Measurements from ENCODE around the gene MTR. TPM values are rescaled to one million over a fixed set of nuclear protein-coding genes. Genes with fewer than 3 reads are reported as not detected.

MTR gene
- total and polyA plus RNA-seq, 9 of the 15 experiments (the other 6 are each of a cell fraction or from before 2014, with no cell fraction given), result 3.4 to 44.3 (median 20.3) TPM

DNA sequence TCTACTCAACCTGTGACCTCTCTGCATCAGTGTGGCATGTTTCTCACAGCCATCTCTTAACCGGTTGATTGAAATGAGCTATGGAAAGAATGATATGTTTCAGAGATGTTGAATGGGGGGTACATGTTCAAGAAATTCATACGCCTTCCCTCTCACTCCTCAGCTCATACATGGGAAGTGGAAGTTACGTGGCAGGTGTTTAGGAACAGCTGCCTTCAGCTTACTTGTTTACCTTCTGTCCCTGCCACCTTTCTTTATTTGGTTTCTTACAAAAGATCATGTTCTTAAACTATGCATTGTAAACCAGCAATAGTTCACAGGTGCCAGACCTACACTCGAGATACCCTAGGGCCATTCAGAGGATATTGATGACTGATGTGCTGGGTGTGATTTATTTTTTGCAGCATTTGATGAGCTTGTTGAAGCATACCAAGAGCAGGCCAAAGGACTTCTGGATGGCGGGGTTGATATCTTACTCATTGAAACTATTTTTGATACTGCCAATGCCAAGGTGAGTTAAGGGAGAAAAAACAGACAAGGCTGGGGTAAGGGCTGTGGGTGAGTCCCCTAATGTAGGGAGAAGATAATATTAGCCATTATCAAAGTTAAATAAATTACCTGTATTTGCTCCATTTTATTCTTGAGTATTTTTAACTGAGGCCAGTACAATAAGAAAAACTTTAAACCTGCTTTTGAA is 17.4 kb downstream of the MTR start (continued):
- TF ChIP-seq PHF21A (IDR thresholded peaks at IDR 0.05; ENCODE audit: borderline replicate concordance, low read depth), result no peak

DNA sequence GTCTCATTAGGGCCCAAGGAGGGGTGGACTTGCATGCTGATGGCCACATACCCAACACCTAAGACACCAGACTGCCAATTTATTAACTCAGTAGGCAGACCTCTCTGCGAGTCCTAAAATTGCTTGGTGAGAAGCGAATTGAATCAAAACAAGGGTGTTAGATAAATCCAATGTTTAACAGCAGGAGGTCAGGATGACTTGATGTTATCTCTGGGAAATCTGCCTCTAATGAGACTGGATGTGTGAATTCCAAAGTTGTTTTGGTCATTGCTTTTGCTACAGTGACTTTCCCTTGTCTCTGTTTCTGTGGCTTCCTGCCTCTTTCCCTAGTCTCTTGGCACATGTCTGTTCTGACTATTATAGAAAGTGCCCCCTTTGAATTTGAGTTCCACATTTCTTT is 20.8 kb downstream of the MTR start:
- FAIRE-seq (no peak), ATAC-seq (no peak), DNase-seq (ENCODE audit: extremely low read depth in 1 of 4, low spot score in 3 of 4) (no peak)
- TF ChIP-seq NEUROD1 (IDR thresholded peaks at IDR 0.05; ENCODE audit: borderline replicate concordance, low read depth, low read length, partially characterized antibody), result no peak
- TF ChIP-seq TAF9B (IDR thresholded peaks at IDR 0.05; ENCODE audit: partially characterized antibody), result no peak
- TF ChIP-seq, protein P1, sequence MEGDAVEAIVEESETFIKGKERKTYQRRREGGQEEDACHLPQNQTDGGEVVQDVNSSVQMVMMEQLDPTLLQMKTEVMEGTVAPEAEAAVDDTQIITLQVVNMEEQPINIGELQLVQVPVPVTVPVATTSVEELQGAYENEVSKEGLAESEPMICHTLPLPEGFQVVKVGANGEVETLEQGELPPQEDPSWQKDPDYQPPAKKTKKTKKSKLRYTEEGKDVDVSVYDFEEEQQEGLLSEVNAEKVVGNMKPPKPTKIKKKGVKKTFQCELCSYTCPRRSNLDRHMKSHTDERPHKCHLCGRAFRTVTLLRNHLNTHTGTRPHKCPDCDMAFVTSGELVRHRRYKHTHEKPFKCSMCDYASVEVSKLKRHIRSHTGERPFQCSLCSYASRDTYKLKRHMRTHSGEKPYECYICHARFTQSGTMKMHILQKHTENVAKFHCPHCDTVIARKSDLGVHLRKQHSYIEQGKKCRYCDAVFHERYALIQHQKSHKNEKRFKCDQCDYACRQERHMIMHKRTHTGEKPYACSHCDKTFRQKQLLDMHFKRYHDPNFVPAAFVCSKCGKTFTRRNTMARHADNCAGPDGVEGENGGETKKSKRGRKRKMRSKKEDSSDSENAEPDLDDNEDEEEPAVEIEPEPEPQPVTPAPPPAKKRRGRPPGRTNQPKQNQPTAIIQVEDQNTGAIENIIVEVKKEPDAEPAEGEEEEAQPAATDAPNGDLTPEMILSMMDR (IDR thresholded peaks at IDR 0.05 in 2 of 3, conservative IDR thresholded peaks at IDR 0.05 in 1 of 3; ENCODE audit: insufficient read depth in 2 of 3, low read depth in 1 of 3, low read length in 3 of 3), result no peak
- TF ChIP-seq, protein P2, sequence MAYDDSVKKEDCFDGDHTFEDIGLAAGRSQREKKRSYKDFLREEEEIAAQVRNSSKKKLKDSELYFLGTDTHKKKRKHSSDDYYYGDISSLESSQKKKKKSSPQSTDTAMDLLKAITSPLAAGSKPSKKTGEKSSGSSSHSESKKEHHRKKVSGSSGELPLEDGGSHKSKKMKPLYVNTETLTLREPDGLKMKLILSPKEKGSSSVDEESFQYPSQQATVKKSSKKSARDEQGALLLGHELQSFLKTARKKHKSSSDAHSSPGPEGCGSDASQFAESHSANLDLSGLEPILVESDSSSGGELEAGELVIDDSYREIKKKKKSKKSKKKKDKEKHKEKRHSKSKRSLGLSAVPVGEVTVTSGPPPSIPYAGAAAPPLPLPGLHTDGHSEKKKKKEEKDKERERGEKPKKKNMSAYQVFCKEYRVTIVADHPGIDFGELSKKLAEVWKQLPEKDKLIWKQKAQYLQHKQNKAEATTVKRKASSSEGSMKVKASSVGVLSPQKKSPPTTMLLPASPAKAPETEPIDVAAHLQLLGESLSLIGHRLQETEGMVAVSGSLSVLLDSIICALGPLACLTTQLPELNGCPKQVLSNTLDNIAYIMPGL (CRISPR knock-in tag; IDR thresholded peaks at IDR 0.05), result no peak
- no peak for TF ChIP-seq ARID2 (IDR thresholded peaks at IDR 0.05)
- no peak for TF ChIP-seq SLC30A9 (CRISPR knock-in tag; IDR thresholded peaks at IDR 0.05)
- TF ChIP-seq KLF13 (tag; IDR thresholded peaks at IDR 0.05; ENCODE audit: borderline replicate concordance, low read depth), result no peak
- no peak for TF ChIP-seq PCBP1 (IDR thresholded peaks at IDR 0.05; ENCODE audit: low read depth, low read length, poor library complexity, severe bottlenecking)
- ChIA-PET POLR2A (interaction anchor here (1.3 to 1.6 kb wide), 2 partner anchors 11 to 21 kb away, joined by 3 to 4 read pairs; partner anchors contain the start of gene MTR), CTCF (ENCODE audit: low intra/inter-chr PET ratio) (no interaction called here)
- in situ Hi-C loops (cut with MboI), result no loop called here
- Histone ChIP-seq H3K4me1 (replicated peaks in 1 of 2; ENCODE audit: control insufficient read depth in 2 of 2, insufficient read depth in 2 of 2, low read length in 2 of 2) (no peaks in the 10 kb centered on the region), H3K9me1 (ENCODE audit: control insufficient read depth, insufficient read depth, low read length) (no peaks in the 10 kb centered on the region), H4K20me1 (replicated peaks; ENCODE audit: control insufficient read depth, insufficient read depth, low read length) (no peaks in the 10 kb centered on the region), H3K79me2 (ENCODE audit: control insufficient read depth, insufficient read depth, low read length) (no peaks in the 10 kb centered on the region), H3K9ac (ENCODE audit: insufficient read depth in 1 of 2, low read depth in 2 of 2, low read length in 2 of 2) (no peak overlapping the region), H3K9me3 (replicated peaks; ENCODE audit: control insufficient read depth, insufficient read depth, low read depth, low read length) (no peaks in the 10 kb centered on the region), H3K27ac (ENCODE audit: extremely low read depth, low read depth, low read length) (no peak overlapping the region), H2AFZ (ENCODE audit: low read depth, low read length) (no peak overlapping the region), H3K36me3 (ENCODE audit: control insufficient read depth, insufficient read depth, low read length) (peaks cover 97% of the 10 kb centered on the region), H3K4me3 (no peak overlapping the region), H3K4me2 (ENCODE audit: insufficient read depth, low read length) (no peak overlapping the region), H3K27me3 (ENCODE audit: control insufficient read depth in 2 of 2, insufficient read depth in 2 of 2, low read length in 2 of 2) (no peaks in the 10 kb centered on the region)
- WGBS (ENCODE audit: insufficient coverage, low coverage, missing lambda C conversion rate), result 97% methylated on average over 2 of the region's 2 CpGs
- intact Hi-C loops (cut with micrococcal nuclease), result no loop called here
- no TSS peak for BruUV-seq (replicated peaks)

Measured in K562 (cell line).